HG03060 (cell line): ENCODE results near the gene POLR2L.

Source experiments
- ATAC-seq: cut with Tn5 transposase; IDR thresholded peaks from one replicate; pipeline ENCODE4 v1.9.1; 2021; ENCODE audit warnings: low read depth, moderate number of reproducible peaks; ENCODE audit not compliant: unreplicated experiment

POLR2L gene

GRCh38 chr11:828506-829175, 13.7 kb downstream of the POLR2L start:
- no peak for ATAC-seq

- ATAC-seq: no peak
Measured at GRCh38 chr11:827897-828192, 14.5 kb downstream of the POLR2L start, which contains the start of gene CRACR2B. TSS of gene CRACR2B (plus strand) at chr11:827919. CDS start at chr11:828608, 689 bp downstream.

GRCh38 chr11:827146-827896, 15.0 kb downstream of the POLR2L start:
- ATAC-seq: no peak

GRCh38 chr11:826836-827145, 15.5 kb downstream of the POLR2L start:
- no peak for ATAC-seq

- no peak for ATAC-seq
Measured at GRCh38 chr11:826227-826621, 16.1 kb downstream of the POLR2L start.

- no peak for ATAC-seq
Measured at GRCh38 chr11:825366-826226, 16.7 kb downstream of the POLR2L start.

- no peak for ATAC-seq
Measured at GRCh38 chr11:824942-825341, 17.4 kb downstream of the POLR2L start.

- no peak for ATAC-seq
Measured at GRCh38 chr11:824292-824880, 17.9 kb downstream of the POLR2L start.

- ATAC-seq: no peak
Measured at GRCh38 chr11:823441-824291, 18.7 kb downstream of the POLR2L start.

GRCh38 chr11:821512-822371, 20.6 kb downstream of the POLR2L start:
- no peak for ATAC-seq

- ATAC-seq: no peak
Measured at GRCh38 chr11:820655-821511, 21.4 kb downstream of the POLR2L start.

- ATAC-seq: peak; percentile 49
Measured at GRCh38 chr11:819943-820649, 22.2 kb downstream of the POLR2L start.

- ATAC-seq: no peak
Measured at GRCh38 chr11:819129-819931, 23.0 kb downstream of the POLR2L start.

GRCh38 chr11:818396-819128, 23.8 kb downstream of the POLR2L start, which contains the start of gene PNPLA2:
TSS of gene PNPLA2 (plus strand) at chr11:818914. CDS start at chr11:819719, 805 bp downstream.
- ATAC-seq: no peak

- no peak for ATAC-seq
Measured at GRCh38 chr11:816433-816779, 25.9 kb downstream of the POLR2L start.
